Activated T-helper 17 cell treated with anti-CD3 and anti-CD28 coated beads, Interleukin-2, amount 50 U/mL, for 72 hours (primary cell): ENCODE results near the gene SPRED1. TPM values are rescaled to one million over a fixed set of nuclear protein-coding genes. Genes with fewer than 3 reads are reported as not detected.
A peak's percentile ranks its signal among the peaks of the same experiment; 100 is the strongest.

Experiments
- ATAC-seq: fragments of 150-1000 bp; cut with Tn5 transposase; replicated peaks from 2 replicates; pipeline ENCODE4 v1.10.0; 2021; ENCODE audit warnings: mild to moderate bottlenecking, moderate library complexity
- H3K27ac Mint-ChIP-seq: one replicate; pipeline ENCODE4 v1.8.0; 2022; ENCODE audit warnings: mixed read lengths
- H3K27me3 Mint-ChIP-seq: one replicate; pipeline ENCODE4 v1.8.0; 2022; ENCODE audit warnings: mixed read lengths
- H3K36me3 Mint-ChIP-seq: one replicate; pipeline ENCODE4 v1.8.0; 2022; ENCODE audit warnings: low read depth, mild to moderate bottlenecking, mixed read lengths
- H3K4me1 Mint-ChIP-seq: one replicate; pipeline ENCODE4 v1.8.0; 2022; ENCODE audit warnings: mixed read lengths
- H3K4me3 Mint-ChIP-seq: one replicate; pipeline ENCODE4 v1.8.0; 2022; ENCODE audit warnings: mild to moderate bottlenecking, mixed read lengths
- H3K9me3 Mint-ChIP-seq: one replicate; pipeline ENCODE4 v1.8.0; 2022; ENCODE audit warnings: mixed read lengths
- total RNA-seq, 2 donors: library from RNA; stranded (reverse); gene quantifications; one replicate each; pipeline ENCODE4 v1.2.3, GENCODE V29; 2022

The SPRED1 gene
- total RNA-seq, 2 donors from 2014 or later: 0.09 to 0.19 TPM

- Mint-ChIP-seq H3K9me3 (no peaks in the 10 kb centered on the region), H3K27ac (no peak overlapping the region), H3K4me1 (no peaks in the 10 kb centered on the region), H3K27me3 (peaks cover 37% of the 10 kb centered on the region), H3K4me3 (no peak overlapping the region), H3K36me3 (no peaks in the 10 kb centered on the region)
- no peak for ATAC-seq
Observed at GRCh38 chr15:38376081-38376480, 123.4 kb downstream of the SPRED1 start.

GRCh38 chr15:38377636-38378035 is 125.0 kb downstream of the SPRED1 start:
- Mint-ChIP-seq H3K9me3 (no peaks in the 10 kb centered on the region), H3K36me3 (no peaks in the 10 kb centered on the region), H3K4me3 (no peak overlapping the region), H3K4me1 (no peaks in the 10 kb centered on the region), H3K27ac (no peak overlapping the region), H3K27me3 (peaks cover 45% of the 10 kb centered on the region)
- ATAC-seq: no peak

- no peaks in the 10 kb centered on the region for H3K36me3 Mint-ChIP-seq
- H3K4me3 Mint-ChIP-seq: no peak overlapping the region
- no peak for ATAC-seq
- peaks cover 41% of the 10 kb centered on the region for H3K27me3 Mint-ChIP-seq
- H3K4me1 Mint-ChIP-seq: no peaks in the 10 kb centered on the region
- H3K27ac Mint-ChIP-seq: no peak overlapping the region
- H3K9me3 Mint-ChIP-seq: no peaks in the 10 kb centered on the region
Observed at GRCh38 chr15:38378161-38378560, 125.5 kb downstream of the SPRED1 start.

GRCh38 chr15:38389924-38390542 is 137.4 kb downstream of the SPRED1 start:
- H3K4me1 Mint-ChIP-seq: no peaks in the 10 kb centered on the region
- no peaks in the 10 kb centered on the region for H3K36me3 Mint-ChIP-seq
- H3K27me3 Mint-ChIP-seq: peaks cover 17% of the 10 kb centered on the region

DNA sequence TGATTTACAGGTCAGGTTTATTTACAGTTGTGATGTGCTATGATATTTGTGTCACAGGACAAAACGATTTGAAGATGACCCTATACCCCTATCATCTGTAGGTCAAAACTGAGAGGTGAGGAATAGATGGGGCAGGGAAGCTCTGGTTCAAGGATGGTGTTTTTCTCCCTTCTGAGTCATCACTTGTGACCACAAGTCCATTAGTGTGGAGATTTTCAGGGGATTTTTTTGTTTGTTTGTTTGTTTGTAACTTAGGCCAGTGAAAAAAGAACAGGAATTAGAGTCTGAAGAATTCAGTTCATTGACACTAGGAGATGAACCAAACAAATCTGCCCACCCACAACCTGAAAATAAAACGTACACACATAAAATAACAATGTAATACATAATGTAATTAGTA is 138.6 kb downstream of the SPRED1 start:
- Mint-ChIP-seq H3K9me3 (no peaks in the 10 kb centered on the region), H3K27ac (no peak overlapping the region), H3K36me3 (no peaks in the 10 kb centered on the region), H3K27me3 (peaks cover 19% of the 10 kb centered on the region), H3K4me1 (no peaks in the 10 kb centered on the region), H3K4me3 (no peak overlapping the region)
- ATAC-seq: no peak

More at GRCh38 chr15:38389924-38390542, 137.4 kb downstream of the SPRED1 start:
- H3K4me3 Mint-ChIP-seq: no peak overlapping the region
- H3K27ac Mint-ChIP-seq: no peak overlapping the region
- H3K9me3 Mint-ChIP-seq: no peaks in the 10 kb centered on the region
- ATAC-seq: peak; percentile 62

- Mint-ChIP-seq H3K27me3 (peaks cover 41% of the 10 kb centered on the region), H3K4me3 (no peak overlapping the region), H3K36me3 (no peaks in the 10 kb centered on the region), H3K4me1 (no peaks in the 10 kb centered on the region), H3K9me3 (no peaks in the 10 kb centered on the region), H3K27ac (no peak overlapping the region)
- no peak for ATAC-seq
Observed at GRCh38 chr15:38398134-38398533, 145.5 kb downstream of the SPRED1 start.

DNA sequence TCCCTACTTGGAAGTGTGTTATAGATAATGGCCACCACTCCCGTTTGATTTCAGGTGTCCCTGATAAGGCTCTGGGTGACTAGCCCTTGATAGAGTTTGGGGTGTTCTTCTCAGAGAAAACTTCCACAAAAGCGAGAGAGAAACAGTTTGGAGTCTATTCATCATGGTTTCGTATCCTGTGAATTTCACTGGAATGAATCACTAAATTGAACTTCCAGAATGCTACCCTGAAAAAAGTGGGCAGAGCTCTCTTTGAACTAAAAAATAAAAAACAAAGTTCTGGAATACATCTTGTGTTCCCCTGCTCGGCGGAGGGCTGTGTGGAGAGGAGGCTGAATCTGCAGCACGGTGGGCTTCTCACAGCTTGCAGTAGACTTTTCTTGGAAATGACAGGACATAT is 148.5 kb downstream of the SPRED1 start:
- peaks cover 33% of the 10 kb centered on the region for H3K27me3 Mint-ChIP-seq

DNA sequence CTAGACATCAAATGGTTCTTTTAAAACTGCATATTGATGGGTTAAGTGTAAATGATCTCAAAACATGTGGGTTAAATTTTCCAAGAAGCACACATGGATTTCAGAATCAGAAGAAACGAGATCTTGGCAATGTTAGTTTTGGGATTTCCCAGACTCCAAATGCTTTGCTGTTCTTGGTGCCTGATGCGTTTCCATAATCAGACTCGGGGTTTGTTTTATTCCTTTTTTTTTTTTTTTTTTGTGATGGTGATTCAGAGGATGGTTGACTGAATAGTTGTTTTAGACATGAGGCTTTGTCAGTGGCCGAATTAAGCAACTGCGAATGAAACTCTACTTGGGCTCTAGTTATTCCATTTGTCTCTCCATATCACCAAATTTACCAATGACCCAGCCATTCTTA is 149.1 kb downstream of the SPRED1 start:
- Mint-ChIP-seq H3K36me3 (no peaks in the 10 kb centered on the region), H3K4me1 (no peaks in the 10 kb centered on the region), H3K27me3 (peaks cover 29% of the 10 kb centered on the region), H3K4me3 (no peak overlapping the region), H3K27ac (no peak overlapping the region), H3K9me3 (no peaks in the 10 kb centered on the region)
- no peak for ATAC-seq

More for the DNA sequence above, 148.5 kb downstream of the SPRED1 start:
- ATAC-seq: no peak
- Mint-ChIP-seq H3K36me3 (no peaks in the 10 kb centered on the region), H3K9me3 (no peaks in the 10 kb centered on the region), H3K4me3 (no peak overlapping the region), H3K4me1 (no peaks in the 10 kb centered on the region), H3K27ac (no peak overlapping the region)

DNA sequence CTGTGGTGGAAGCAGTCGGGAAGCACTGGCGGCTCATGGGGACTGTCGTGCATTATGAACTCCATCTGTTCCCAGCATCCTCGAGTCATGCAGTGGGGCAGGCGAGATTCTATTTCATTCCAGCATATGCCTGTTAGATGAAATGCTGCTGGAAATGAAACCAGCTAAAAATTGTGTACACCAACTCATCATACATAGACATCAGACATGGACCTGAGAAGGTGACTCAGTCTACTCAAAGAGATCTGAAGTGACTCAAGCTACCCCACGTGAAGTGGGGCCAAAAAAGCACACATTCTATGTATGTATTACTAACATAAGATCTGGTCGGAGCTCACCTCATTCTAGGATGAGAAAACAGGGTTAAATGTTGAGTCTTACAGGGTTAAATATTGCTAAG is 153.8 kb downstream of the SPRED1 start:
- H3K9me3 Mint-ChIP-seq: no peaks in the 10 kb centered on the region
- peak; percentile 79 for ATAC-seq
- H3K27ac Mint-ChIP-seq: no peak overlapping the region
- H3K4me3 Mint-ChIP-seq: no peak overlapping the region
- H3K36me3 Mint-ChIP-seq: no peaks in the 10 kb centered on the region
- peaks cover 21% of the 10 kb centered on the region for H3K27me3 Mint-ChIP-seq
- no peaks in the 10 kb centered on the region for H3K4me1 Mint-ChIP-seq

Other genes with a start within 250 kb of the SPRED1 start
- 10 to 100 TPM; 28.5 to 44.5 TPM for gene FAM98B, start 201.3 kb downstream of the SPRED1 start, total RNA-seq